Measurements from ENCODE around the gene ERN1.

The ERN1 gene

GRCh38 chr17:64077379-64077778 is 52.6 kb downstream of the ERN1 start:
- no peak overlapping the region for H3K4me3 ChIP-seq (replicated peaks; ENCODE audit: low read depth, low read length)
- TF ChIP-seq CTCF (IDR thresholded peaks at IDR 0.05; ENCODE audit: low read length, missing control alignments): no peak
- no peak for DNase-seq (ENCODE audit: low read depth)

- no peak for TF ChIP-seq CTCF (IDR thresholded peaks at IDR 0.05; ENCODE audit: low read length, missing control alignments)
- DNase-seq (ENCODE audit: low read depth): no peak
Measured at GRCh38 chr17:64075913-64076312, 54.0 kb downstream of the ERN1 start.

GRCh38 chr17:64074704-64075426 is 55.1 kb downstream of the ERN1 start:
- H3K4me3 ChIP-seq (replicated peaks; ENCODE audit: low read depth, low read length): no peak overlapping the region
- TF ChIP-seq CTCF (IDR thresholded peaks at IDR 0.05; ENCODE audit: low read length, missing control alignments): no peak
- DNase-seq (ENCODE audit: low read depth): peak; percentile 74

More at GRCh38 chr17:64075913-64076312, 54.0 kb downstream of the ERN1 start:
- H3K4me3 ChIP-seq (replicated peaks; ENCODE audit: low read depth, low read length): no peak overlapping the region

- no peak for TF ChIP-seq CTCF (IDR thresholded peaks at IDR 0.05; ENCODE audit: low read length, missing control alignments)
Measured at GRCh38 chr17:64073771-64074703, 55.9 kb downstream of the ERN1 start.

GRCh38 chr17:64071111-64071510 is 58.8 kb downstream of the ERN1 start:
- H3K4me3 ChIP-seq (replicated peaks; ENCODE audit: low read depth, low read length): no peak overlapping the region
- no peak for TF ChIP-seq CTCF (IDR thresholded peaks at IDR 0.05; ENCODE audit: low read length, missing control alignments)
- no peak for DNase-seq (ENCODE audit: low read depth)

More at GRCh38 chr17:64073771-64074703, 55.9 kb downstream of the ERN1 start:
- no peak for DNase-seq (ENCODE audit: low read depth)
- no peak overlapping the region for H3K4me3 ChIP-seq (replicated peaks; ENCODE audit: low read depth, low read length)

GRCh38 chr17:64070213-64070612 is 59.7 kb downstream of the ERN1 start:
- H3K4me3 ChIP-seq (replicated peaks; ENCODE audit: low read depth, low read length): no peak overlapping the region
- no peak for TF ChIP-seq CTCF (IDR thresholded peaks at IDR 0.05; ENCODE audit: low read length, missing control alignments)
- DNase-seq (ENCODE audit: low read depth): no peak

Data from fibroblast of pulmonary artery (primary cell).